ENCODE results near the gene GPC1.

Gene GPC1

GRCh38 chr2:240452462-240453256, 17.2 kb downstream of the GPC1 start:
- no peak for TF ChIP-seq REST (IDR thresholded peaks at IDR 0.05; ENCODE audit: insufficient read depth in 1 of 2, low read depth in 2 of 2, low read length in 2 of 2)
- TF ChIP-seq SIN3A (IDR thresholded peaks at IDR 0.05; ENCODE audit: borderline replicate concordance, insufficient read depth, low read length): no peak
- no peak for TF ChIP-seq FOXP2 (optimal IDR thresholded peaks at IDR 0.05; ENCODE audit: borderline replicate concordance, extremely low read depth, extremely low read length, insufficient read depth)
- TF ChIP-seq POLR2AphosphoS5 (IDR thresholded peaks at IDR 0.05; ENCODE audit: low read depth, low read length): no peak
- no peak for TF ChIP-seq TAF1 (IDR thresholded peaks at IDR 0.05; ENCODE audit: borderline replicate concordance, insufficient read depth, low read length)

GRCh38 chr2:240453461-240454105, 18.1 kb downstream of the GPC1 start:
- TF ChIP-seq TAF1 (IDR thresholded peaks at IDR 0.05; ENCODE audit: borderline replicate concordance, insufficient read depth, low read length) (no peak), FOXP2 (optimal IDR thresholded peaks at IDR 0.05; ENCODE audit: borderline replicate concordance, extremely low read depth, extremely low read length, insufficient read depth) (no peak), POLR2AphosphoS5 (IDR thresholded peaks at IDR 0.05; ENCODE audit: low read depth, low read length) (no peak), REST (IDR thresholded peaks at IDR 0.05; ENCODE audit: insufficient read depth in 1 of 2, low read depth in 2 of 2, low read length in 2 of 2) (no peak)

- TF ChIP-seq SIN3A (IDR thresholded peaks at IDR 0.05; ENCODE audit: borderline replicate concordance, insufficient read depth, low read length) (no peak), REST (IDR thresholded peaks at IDR 0.05; ENCODE audit: insufficient read depth in 1 of 2, low read depth in 2 of 2, low read length in 2 of 2) (no peak), TAF1 (IDR thresholded peaks at IDR 0.05; ENCODE audit: borderline replicate concordance, insufficient read depth, low read length) (no peak), POLR2AphosphoS5 (IDR thresholded peaks at IDR 0.05; ENCODE audit: low read depth, low read length) (no peak), FOXP2 (optimal IDR thresholded peaks at IDR 0.05; ENCODE audit: borderline replicate concordance, extremely low read depth, extremely low read length, insufficient read depth) (no peak)
Observed at GRCh38 chr2:240454106-240454901, 18.8 kb downstream of the GPC1 start.

- no peak for TF ChIP-seq TAF1 (IDR thresholded peaks at IDR 0.05; ENCODE audit: borderline replicate concordance, insufficient read depth, low read length)
- TF ChIP-seq SIN3A (IDR thresholded peaks at IDR 0.05; ENCODE audit: borderline replicate concordance, insufficient read depth, low read length): no peak
- TF ChIP-seq POLR2AphosphoS5 (IDR thresholded peaks at IDR 0.05; ENCODE audit: low read depth, low read length): no peak
- no peak for TF ChIP-seq FOXP2 (optimal IDR thresholded peaks at IDR 0.05; ENCODE audit: borderline replicate concordance, extremely low read depth, extremely low read length, insufficient read depth)
Observed at GRCh38 chr2:240455272-240455646, 19.8 kb downstream of the GPC1 start.

Data from PFSK-1 (cell line).